LNCaP clone FGC (cell line): ENCODE measurements around the gene SSTR1.

Experiments used
- DNase-seq: peaks from one replicate; pipeline ENCODE4 v3.0.0-alpha.2; 2011; ENCODE audit warnings: low read depth
- H3K4me3 ChIP-seq: 2 replicates; pipeline ENCODE4 v1.5.1; 2011; ENCODE audit warnings: mild to moderate bottlenecking, low read depth, low read length, control low read depth
- TF ChIP-seq, protein P1 (sequence below): IDR thresholded peaks from 2 replicates; pipeline ENCODE4 v1.5.1; 2012; ENCODE audit warnings: mild to moderate bottlenecking; ENCODE audit not compliant: control insufficient read depth, insufficient read depth; ENCODE audit errors: extremely low read depth

The SSTR1 gene

GRCh38 chr14:38207736-38208617, at the start of gene SSTR1:
TSS of gene SSTR1 (plus strand) at chr14:38207904. CDS start at chr14:38209390, 1,486 bp downstream.
- no peak within 1 kb of the TSS for H3K4me3 ChIP-seq
- TF ChIP-seq, protein P1, sequence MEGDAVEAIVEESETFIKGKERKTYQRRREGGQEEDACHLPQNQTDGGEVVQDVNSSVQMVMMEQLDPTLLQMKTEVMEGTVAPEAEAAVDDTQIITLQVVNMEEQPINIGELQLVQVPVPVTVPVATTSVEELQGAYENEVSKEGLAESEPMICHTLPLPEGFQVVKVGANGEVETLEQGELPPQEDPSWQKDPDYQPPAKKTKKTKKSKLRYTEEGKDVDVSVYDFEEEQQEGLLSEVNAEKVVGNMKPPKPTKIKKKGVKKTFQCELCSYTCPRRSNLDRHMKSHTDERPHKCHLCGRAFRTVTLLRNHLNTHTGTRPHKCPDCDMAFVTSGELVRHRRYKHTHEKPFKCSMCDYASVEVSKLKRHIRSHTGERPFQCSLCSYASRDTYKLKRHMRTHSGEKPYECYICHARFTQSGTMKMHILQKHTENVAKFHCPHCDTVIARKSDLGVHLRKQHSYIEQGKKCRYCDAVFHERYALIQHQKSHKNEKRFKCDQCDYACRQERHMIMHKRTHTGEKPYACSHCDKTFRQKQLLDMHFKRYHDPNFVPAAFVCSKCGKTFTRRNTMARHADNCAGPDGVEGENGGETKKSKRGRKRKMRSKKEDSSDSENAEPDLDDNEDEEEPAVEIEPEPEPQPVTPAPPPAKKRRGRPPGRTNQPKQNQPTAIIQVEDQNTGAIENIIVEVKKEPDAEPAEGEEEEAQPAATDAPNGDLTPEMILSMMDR: no peak
- DNase-seq: no peak

DNA sequence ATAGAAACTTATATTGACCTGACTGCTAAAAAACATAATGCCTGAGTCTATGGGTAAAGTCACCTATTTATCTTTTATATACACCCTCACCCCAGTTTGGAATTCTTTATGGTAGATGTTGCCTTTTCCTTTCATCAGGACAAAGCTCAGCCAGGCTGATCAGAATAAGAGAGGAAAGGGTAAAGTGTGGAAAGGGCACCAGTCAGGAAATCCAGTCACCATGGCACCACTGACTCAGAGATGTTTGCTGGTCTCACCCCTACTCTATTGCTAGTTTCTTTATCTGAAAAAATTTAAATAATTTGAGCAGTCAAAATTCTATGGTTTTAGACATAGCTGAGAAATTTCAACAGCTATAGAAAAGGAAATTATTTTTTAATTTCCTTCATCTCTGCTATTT, 49.2 kb upstream of the SSTR1 start:
- no peak for DNase-seq
- no peak overlapping the region for H3K4me3 ChIP-seq
- TF ChIP-seq, protein P1: no peak

- no peak for DNase-seq
- TF ChIP-seq, protein P1: no peak
- no peak overlapping the region for H3K4me3 ChIP-seq
Observed at GRCh38 chr14:38168416-38168815, 39.3 kb upstream of the SSTR1 start.

DNA sequence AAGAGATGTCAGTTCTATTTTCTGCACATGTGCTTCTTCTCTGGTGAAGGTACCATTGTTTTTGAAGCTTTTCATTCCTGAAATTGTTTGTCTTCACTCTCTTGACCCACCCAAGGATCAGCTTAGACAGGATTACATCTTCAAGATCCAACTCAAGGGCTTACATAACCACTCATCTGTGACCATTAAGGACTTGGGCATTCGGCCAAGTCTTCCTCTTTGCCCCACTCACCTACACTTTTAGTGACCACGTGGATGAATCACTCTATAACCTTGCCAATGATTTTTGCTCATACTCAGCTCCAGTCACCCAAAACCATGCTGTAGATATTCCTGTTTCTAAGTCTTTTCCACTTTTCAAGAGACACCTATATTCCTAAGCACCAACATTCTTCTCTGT, 36.5 kb upstream of the SSTR1 start:
- H3K4me3 ChIP-seq: no peak overlapping the region
- no peak for DNase-seq
- TF ChIP-seq, protein P1: no peak

- H3K4me3 ChIP-seq: no peak overlapping the region
- no peak for DNase-seq
- TF ChIP-seq, protein P1: no peak
Observed at GRCh38 chr14:38174711-38175110, 33.0 kb upstream of the SSTR1 start.

- no peak overlapping the region for H3K4me3 ChIP-seq
- TF ChIP-seq, protein P1: no peak
- DNase-seq: no peak
Observed at GRCh38 chr14:38175658-38176057, 32.0 kb upstream of the SSTR1 start.
